Loucy (cell line): ENCODE data around the gene ZNF423.

ENCODE experiments used
- H2AFZ ChIP-seq: fragments of 200-600 bp; sonication (generic); 2 replicates; pipeline ENCODE4 v1.6.0; 2016; ENCODE audit warnings: antibody characterized with exemption, mild to moderate bottlenecking, low read length, moderate library complexity
- H3F3A ChIP-seq: fragments of 200-600 bp; 2 replicates; pipeline ENCODE4 v1.6.0; 2016; ENCODE audit warnings: antibody characterized with exemption, low read depth, mild to moderate bottlenecking
- H3K27me3 ChIP-seq: fragments of 200-600 bp; sonication (generic); 2 replicates; pipeline ENCODE4 v1.6.1; 2014; ENCODE audit warnings: low read length, mild to moderate bottlenecking; ENCODE audit not compliant: insufficient read depth, poor library complexity, severe bottlenecking
- H3K36me3 ChIP-seq: fragments of 200-600 bp; sonication (generic); 2 replicates; pipeline ENCODE4 v1.6.1; 2016; ENCODE audit warnings: low read length; ENCODE audit not compliant: insufficient read depth
- H3K4me1 ChIP-seq: fragments of 200-600 bp; sonication (generic); 2 replicates; pipeline ENCODE4 v1.5.1; 2014; ENCODE audit warnings: low read length, mild to moderate bottlenecking; ENCODE audit not compliant: insufficient read depth, poor library complexity, severe bottlenecking
- H3K4me2 ChIP-seq: fragments of 200-600 bp; sonication (generic); 2 replicates; pipeline ENCODE4 v1.6.0; 2014; ENCODE audit warnings: antibody characterized with exemption, low read length, low read depth, mild to moderate bottlenecking; ENCODE audit not compliant: poor library complexity, severe bottlenecking
- H3K4me3 ChIP-seq: fragments of 200-600 bp; sonication (generic); 2 replicates; pipeline ENCODE4 v1.5.1; 2014; ENCODE audit warnings: low read length, mild to moderate bottlenecking, mixed read lengths; ENCODE audit not compliant: poor library complexity, severe bottlenecking
- H3K79me2 ChIP-seq: fragments of 200-600 bp; sonication (generic); 2 replicates; pipeline ENCODE4 v1.6.1; 2014; ENCODE audit warnings: low read length; ENCODE audit not compliant: insufficient read depth
- H3K9ac ChIP-seq: fragments of 200-600 bp; sonication (generic); 2 replicates; pipeline ENCODE4 v1.6.0; 2014; ENCODE audit warnings: mild to moderate bottlenecking, low read depth, low read length, moderate library complexity; ENCODE audit not compliant: poor library complexity, severe bottlenecking
- H3K9me2 ChIP-seq: fragments of 200-600 bp; sonication (generic); replicated peaks from 2 replicates; pipeline ENCODE4 v1.6.1; 2016; ENCODE audit warnings: low read depth, low read length, mixed read lengths
- H3K9me3 ChIP-seq: fragments of 200-600 bp; sonication (generic); 2 replicates; pipeline ENCODE4 v1.6.1; 2014; ENCODE audit warnings: mild to moderate bottlenecking, antibody characterized with exemption, low read length, low read depth; ENCODE audit not compliant: insufficient read depth
- H4K20me1 ChIP-seq: fragments of 200-600 bp; sonication (generic); 2 replicates; pipeline ENCODE4 v1.6.0; 2014; ENCODE audit warnings: antibody characterized with exemption, low read length, mild to moderate bottlenecking; ENCODE audit not compliant: insufficient read depth, poor library complexity, severe bottlenecking
- EZH2phosphoT487 ChIP-seq: fragments of 200-600 bp; IDR thresholded peaks from 2 replicates; pipeline ENCODE4 v1.6.1; 2018; ENCODE audit warnings: antibody characterized with exemption, mild to moderate bottlenecking, moderate library complexity, borderline replicate concordance
- TF ChIP-seq, protein P1 (sequence below): fragments of 200-600 bp; sonication (generic); conservative IDR thresholded peaks from 2 replicates; pipeline ENCODE4 v1.5.1; 2014; ENCODE audit warnings: mild to moderate bottlenecking, antibody characterized with exemption, low read length

The ZNF423 gene

GRCh38 chr16:49590166-49590871, 265.6 kb downstream of the ZNF423 start:
- H3K4me3 ChIP-seq, result no peak overlapping the region
- no peak overlapping the region for H3K4me2 ChIP-seq
- H2AFZ ChIP-seq, result no peak overlapping the region
- no peaks in the 10 kb centered on the region for H3K79me2 ChIP-seq
- H3K9me2 ChIP-seq, result no peaks in the 10 kb centered on the region
- H3K36me3 ChIP-seq, result no peaks in the 10 kb centered on the region
- no peaks in the 10 kb centered on the region for H3K27me3 ChIP-seq
- H3K4me1 ChIP-seq, result peaks cover 2% of the 10 kb centered on the region
- H3K9me3 ChIP-seq, result no peaks in the 10 kb centered on the region
- H3K9ac ChIP-seq, result no peak overlapping the region
- no peaks in the 10 kb centered on the region for H4K20me1 ChIP-seq
- TF ChIP-seq EZH2phosphoT487, result no peak
- TF ChIP-seq, protein P1, sequence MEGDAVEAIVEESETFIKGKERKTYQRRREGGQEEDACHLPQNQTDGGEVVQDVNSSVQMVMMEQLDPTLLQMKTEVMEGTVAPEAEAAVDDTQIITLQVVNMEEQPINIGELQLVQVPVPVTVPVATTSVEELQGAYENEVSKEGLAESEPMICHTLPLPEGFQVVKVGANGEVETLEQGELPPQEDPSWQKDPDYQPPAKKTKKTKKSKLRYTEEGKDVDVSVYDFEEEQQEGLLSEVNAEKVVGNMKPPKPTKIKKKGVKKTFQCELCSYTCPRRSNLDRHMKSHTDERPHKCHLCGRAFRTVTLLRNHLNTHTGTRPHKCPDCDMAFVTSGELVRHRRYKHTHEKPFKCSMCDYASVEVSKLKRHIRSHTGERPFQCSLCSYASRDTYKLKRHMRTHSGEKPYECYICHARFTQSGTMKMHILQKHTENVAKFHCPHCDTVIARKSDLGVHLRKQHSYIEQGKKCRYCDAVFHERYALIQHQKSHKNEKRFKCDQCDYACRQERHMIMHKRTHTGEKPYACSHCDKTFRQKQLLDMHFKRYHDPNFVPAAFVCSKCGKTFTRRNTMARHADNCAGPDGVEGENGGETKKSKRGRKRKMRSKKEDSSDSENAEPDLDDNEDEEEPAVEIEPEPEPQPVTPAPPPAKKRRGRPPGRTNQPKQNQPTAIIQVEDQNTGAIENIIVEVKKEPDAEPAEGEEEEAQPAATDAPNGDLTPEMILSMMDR, result no peak
- no peaks in the 10 kb centered on the region for H3F3A ChIP-seq

GRCh38 chr16:49589544-49590031, 266.3 kb downstream of the ZNF423 start:
- Histone ChIP-seq H3K4me3 (no peak overlapping the region), H3K36me3 (no peaks in the 10 kb centered on the region), H3F3A (no peaks in the 10 kb centered on the region), H3K9ac (no peak overlapping the region), H3K79me2 (no peaks in the 10 kb centered on the region), H3K4me2 (no peak overlapping the region), H3K9me3 (no peaks in the 10 kb centered on the region), H2AFZ (no peak overlapping the region), H3K27me3 (no peaks in the 10 kb centered on the region), H3K4me1 (peaks cover 2% of the 10 kb centered on the region), H3K9me2 (no peaks in the 10 kb centered on the region), H4K20me1 (no peaks in the 10 kb centered on the region)
- no peak for TF ChIP-seq EZH2phosphoT487
- TF ChIP-seq, protein P1, result no peak

DNA sequence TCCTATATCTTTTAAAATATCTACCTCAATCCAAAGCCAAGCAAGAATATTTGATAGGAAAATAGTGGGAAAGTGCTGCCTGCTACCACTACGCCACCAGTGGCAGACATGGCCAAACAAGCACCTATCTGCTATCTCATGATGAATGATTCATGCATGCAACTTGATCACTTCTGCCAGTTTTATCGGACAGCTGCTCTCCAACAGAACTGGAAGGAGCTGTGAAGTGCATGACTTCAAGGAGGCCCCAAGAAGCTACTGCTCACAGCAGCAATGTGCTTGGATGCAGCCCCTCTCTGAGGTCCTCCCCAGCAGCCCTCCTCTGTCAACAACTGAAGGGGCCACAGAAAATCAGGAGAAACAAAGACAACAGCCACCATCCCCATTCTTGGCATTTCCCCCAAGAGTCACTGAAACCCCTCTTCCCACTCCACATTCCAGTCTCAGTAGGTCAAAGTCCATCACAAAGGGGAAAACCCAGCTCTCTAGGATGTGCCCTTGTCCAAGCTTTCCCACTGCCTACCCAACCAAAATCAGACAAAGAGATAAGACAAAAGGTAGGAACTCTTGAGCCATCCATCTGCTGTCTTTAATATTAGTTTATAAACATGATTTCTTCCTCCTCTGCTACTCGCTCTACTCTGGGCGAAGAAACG, 267.1 kb downstream of the ZNF423 start:
- no peaks in the 10 kb centered on the region for H3K79me2 ChIP-seq
- H3K36me3 ChIP-seq, result no peaks in the 10 kb centered on the region
- H3K27me3 ChIP-seq, result no peaks in the 10 kb centered on the region
- no peak overlapping the region for H3K9ac ChIP-seq
- no peaks in the 10 kb centered on the region for H3K9me2 ChIP-seq
- H3K4me1 ChIP-seq, result peaks cover 2% of the 10 kb centered on the region
- H2AFZ ChIP-seq, result no peak overlapping the region
- no peak overlapping the region for H3K4me3 ChIP-seq
- H4K20me1 ChIP-seq, result no peaks in the 10 kb centered on the region
- H3K4me2 ChIP-seq, result no peak overlapping the region
- no peaks in the 10 kb centered on the region for H3K9me3 ChIP-seq
- no peak for TF ChIP-seq EZH2phosphoT487
- TF ChIP-seq, protein P1, result no peak
- no peaks in the 10 kb centered on the region for H3F3A ChIP-seq
